Small intestine (tissue), 16 donors: ENCODE data around the gene ABCE1. TPM values are rescaled to one million over a fixed set of nuclear protein-coding genes. Genes with fewer than 3 reads are reported as not detected.

Source experiments
- DNase-seq, 2 donors: peaks; one replicate each; pipeline versions ENCODE4 v3.0.0 to v3.0.0-alpha.2; 2013
- FAIRE-seq: peaks from 2 replicates; lab custom pipeline; 2012; peaks lifted over from hg19 to GRCh38; lab: Jason Lieb, UNC
- H3K27ac ChIP-seq, 3 donors: one replicate each; pipeline ENCODE4 v1.5.1; 2013; ENCODE audit warnings: low read length in 2 of 3, mild to moderate bottlenecking in 2 of 3, control low read depth in 1 of 3, inconsistent platforms in 1 of 3, low read depth in 1 of 3, moderate library complexity in 1 of 3
- H3K27me3 ChIP-seq, 3 donors: one replicate each; pipeline ENCODE4 v1.6.1; 2013; ENCODE audit warnings: low read length in 3 of 3, inconsistent platforms in 1 of 3; ENCODE audit not compliant: control insufficient read depth in 3 of 3, insufficient read depth in 3 of 3
- H3K36me3 ChIP-seq, 3 donors: one replicate each; pipeline ENCODE4 v1.6.1; 2013; ENCODE audit warnings: low read length in 3 of 3, inconsistent platforms in 1 of 3, low read depth in 1 of 3, mild to moderate bottlenecking in 1 of 3, moderate library complexity in 1 of 3; ENCODE audit not compliant: control insufficient read depth in 3 of 3, insufficient read depth in 2 of 3
- H3K4me1 ChIP-seq, 3 donors: one replicate each; pipeline ENCODE4 v1.6.1; 2013; ENCODE audit warnings: low read length in 2 of 3, inconsistent platforms in 1 of 3, low read depth in 1 of 3, mild to moderate bottlenecking in 1 of 3, moderate library complexity in 1 of 3; ENCODE audit not compliant: control insufficient read depth in 3 of 3, insufficient read depth in 2 of 3
- H3K4me3 ChIP-seq, 3 donors: one replicate each; pipeline ENCODE4 v1.5.1; 2013; ENCODE audit warnings: low read length in 3 of 3, control low read depth in 1 of 3, inconsistent platforms in 1 of 3, low read depth in 1 of 3, mild to moderate bottlenecking in 1 of 3, moderate library complexity in 1 of 3
- H3K9me3 ChIP-seq, 2 donors: one replicate each; pipeline ENCODE4 v1.6.1; 2013; ENCODE audit warnings: low read depth in 1 of 2, low read length in 1 of 2; ENCODE audit not compliant: control insufficient read depth in 2 of 2, insufficient read depth in 1 of 2
- WGBS, 3 donors: extraction: QIAGEN DNeasy Blood & Tissue Kit; methylation state at CpG; one replicate each; pipeline ENCODE4 v1.1.7; 2013; 5-methylcytosine and 5-hydroxymethylcytosine counted together
- long read RNA-seq, 10 donors: transcript quantifications; one replicate each; lab custom pipeline, GENCODE V29; 2026
- polyA plus RNA-seq, 4 donors: library from polyadenylated mRNA; stranded (reverse) in 3 of 4; unstranded in 1 of 4; fragments of 200-250 nt in 3 of 4; fragments of 120-200 nt in 1 of 4; gene quantifications; one replicate each; pipeline versions ENCODE4 v1.2.1 to v1.2.3, GENCODE V29; 2013
- donor health status: healthy with polysubstance abuse.
- donor health status: control.
- donor health status: control.
- donor health status: Bipolar disorder and iron deficiency.
- donor health status: healthy.

Gene ABCE1
- polyA plus RNA-seq: 10 to 100 TPM in 3 of 4 donors, 1 to 10 TPM in 1; 7.8 to 52.9 (median 21.4) TPM
- long read RNA-seq, donor 1, transcript ABCE1-201 (18 exons, 3,921 nt): major isoform, 7 of 44 reads
- long read RNA-seq, donor 1, partial matches to known transcripts: 34 of 44 reads
- long read RNA-seq, donor 1, other reads (novel, unspliced or antisense): 0 of 44 reads
- long read RNA-seq, donor 2, partial matches to known transcripts: 0 of 4 reads
- long read RNA-seq, donor 2, other reads (novel, unspliced or antisense): 0 of 4 reads
- long read RNA-seq, donor 3, partial matches to known transcripts: 6 of 10 reads
- long read RNA-seq, donor 3, other reads (novel, unspliced or antisense): 0 of 10 reads
- long read RNA-seq, donor 4: 0 reads
- long read RNA-seq, donor 5: 0 reads
- long read RNA-seq, donor 6, transcript ABCE1-201 (18 exons, 3,921 nt): major isoform, 5 of 5 reads
- long read RNA-seq, donor 6, partial matches to known transcripts: 0 of 5 reads
- long read RNA-seq, donor 6, other reads (novel, unspliced or antisense): 0 of 5 reads
- long read RNA-seq, donor 7, transcript ABCE1-201 (18 exons, 3,921 nt): major isoform, 9 of 15 reads
- long read RNA-seq, donor 7, partial matches to known transcripts: 6 of 15 reads
- long read RNA-seq, donor 7, other reads (novel, unspliced or antisense): 0 of 15 reads
- long read RNA-seq, donor 8: 0 reads
- long read RNA-seq, donor 9, partial matches to known transcripts: 0 of 2 reads
- long read RNA-seq, donor 9, other reads (novel, unspliced or antisense): 0 of 2 reads
- long read RNA-seq, donor 10, transcript ABCE1-201 (18 exons, 3,921 nt): major isoform, 8 of 22 reads
- long read RNA-seq, donor 10, partial matches to known transcripts: 12 of 22 reads
- long read RNA-seq, donor 10, other reads (novel, unspliced or antisense): 0 of 22 reads

- FAIRE-seq (no peak), DNase-seq (peak; percentile 97 to 99)
- Histone ChIP-seq H3K27me3 (no peaks in the 10 kb centered on the region), H3K4me3 (peak within 1 kb of the TSS; percentile 68 to 93 (median 70)), H3K27ac (peak within 1 kb of the TSS; percentile 88 to 98 (median 98)), H3K36me3 (peaks cover 4 to 7% (median 6%) of the 10 kb centered on the region in 3 donors), H3K9me3 (peaks cover 0 to 5% of the 10 kb centered on the region in 2 donors), H3K4me1 (peaks cover 3 to 13% (median 9%) of the 10 kb centered on the region in 3 donors)
- 0 to 1% (median 0%) methylated on average over 67 of the region's 67 CpGs for WGBS, 3 donors
Measured at GRCh38 chr4:145097821-145098674, at the start of gene ABCE1, which contains the start of gene ANAPC10. Gene ABCE1, plus strand, starts transcription at chr4:145098311. Its CDS starts 6,102 bp downstream, at chr4:145104413. Gene ANAPC10, minus strand, starts transcription at chr4:145098196. Its CDS starts 2,097 bp downstream, at chr4:145096099.

- peaks cover 0 to 4% (median 2%) of the 10 kb centered on the region in 3 donors for H3K36me3 ChIP-seq
- no peak overlapping the region for H3K4me3 ChIP-seq
- no peaks in the 10 kb centered on the region for H3K9me3 ChIP-seq
- DNase-seq (no peak), FAIRE-seq (no peak)
- H3K27ac ChIP-seq: no peak overlapping the region
- no peaks in the 10 kb centered on the region for H3K4me1 ChIP-seq
- no peaks in the 10 kb centered on the region for H3K27me3 ChIP-seq
Measured at GRCh38 chr4:145048817-145049216, 49.3 kb upstream of the ABCE1 start.

- H3K27ac ChIP-seq: no peak overlapping the region
- no peaks in the 10 kb centered on the region for H3K9me3 ChIP-seq
- FAIRE-seq (no peak), DNase-seq (no peak)
- H3K4me3 ChIP-seq: no peak overlapping the region
- H3K4me1 ChIP-seq: no peaks in the 10 kb centered on the region
- H3K36me3 ChIP-seq: peaks cover 0 to 4% (median 2%) of the 10 kb centered on the region in 3 donors
- no peaks in the 10 kb centered on the region for H3K27me3 ChIP-seq
- 94 to 97% (median 97%) methylated on average over 1 of the region's 1 CpG for WGBS, 3 donors
Measured at GRCh38 chr4:145049241-145049640, 48.9 kb upstream of the ABCE1 start.

- FAIRE-seq (no peak), DNase-seq (no peak)
- no peak overlapping the region for H3K4me3 ChIP-seq
- no peak overlapping the region for H3K27ac ChIP-seq
- no peaks in the 10 kb centered on the region for H3K27me3 ChIP-seq
- WGBS, 3 donors: 93 to 98% (median 97%) methylated on average over 5 of the region's 5 CpGs
- peaks cover 0 to 5% (median 2%) of the 10 kb centered on the region in 3 donors for H3K36me3 ChIP-seq
- H3K9me3 ChIP-seq: no peaks in the 10 kb centered on the region
- no peaks in the 10 kb centered on the region for H3K4me1 ChIP-seq
Measured at GRCh38 chr4:145055533-145056257, 42.4 kb upstream of the ABCE1 start.

- Histone ChIP-seq H3K4me1 (no peaks in the 10 kb centered on the region), H3K9me3 (no peaks in the 10 kb centered on the region), H3K27ac (no peak overlapping the region), H3K4me3 (no peak overlapping the region), H3K27me3 (no peaks in the 10 kb centered on the region), H3K36me3 (peaks cover 0 to 5% (median 2%) of the 10 kb centered on the region in 3 donors)
- no peak for FAIRE-seq
- no peak for DNase-seq
- WGBS, 3 donors: 94 to 98% (median 95%) methylated on average over 6 of the region's 6 CpGs
Measured at GRCh38 chr4:145056325-145057130, 41.6 kb upstream of the ABCE1 start.

GRCh38 chr4:145058256-145058655 is 39.9 kb upstream of the ABCE1 start:
- H3K4me1 ChIP-seq: no peaks in the 10 kb centered on the region
- no peak overlapping the region for H3K27ac ChIP-seq
- no peak for FAIRE-seq
- no peaks in the 10 kb centered on the region for H3K9me3 ChIP-seq
- DNase-seq: no peak
- no peaks in the 10 kb centered on the region for H3K27me3 ChIP-seq
- H3K36me3 ChIP-seq: peaks cover 0 to 9% (median 2%) of the 10 kb centered on the region in 3 donors
- no peak overlapping the region for H3K4me3 ChIP-seq

GRCh38 chr4:145061318-145061920 is 36.7 kb upstream of the ABCE1 start:
- Histone ChIP-seq H3K4me3 (no peak overlapping the region), H3K36me3 (peaks cover 0 to 3% (median 0%) of the 10 kb centered on the region in 3 donors), H3K27me3 (no peaks in the 10 kb centered on the region), H3K4me1 (peaks cover 0 to 2% (median 0%) of the 10 kb centered on the region in 3 donors), H3K27ac (no peak overlapping the region), H3K9me3 (no peaks in the 10 kb centered on the region)
- DNase-seq: peak; percentile 59 to 60
- WGBS, 3 donors: 54 to 58% (median 54%) methylated on average over 6 of the region's 6 CpGs
- peak; percentile 76 for FAIRE-seq
